Lower leg skin (tissue), 4 donors: ENCODE data around the gene RPRD1B. TPM values are rescaled to one million over a fixed set of nuclear protein-coding genes. Genes with fewer than 3 reads are reported as not detected.

ENCODE experiments used
- DNase-seq, 2 donors: peaks; one replicate each; pipeline ENCODE4 v3.0.0-alpha.2; 2019; ENCODE audit warnings: low spot score in 2 of 2
- H3K4me3 ChIP-seq: fragments of 200-600 bp; sonication (generic); 2 replicates; pipeline ENCODE4 v1.5.1; 2017; ENCODE audit warnings: mild to moderate bottlenecking, low read depth; ENCODE audit not compliant: poor library complexity, severe bottlenecking
- CTCF ChIP-seq, 3 donors: fragments of 450-650 bp; IDR thresholded peaks; one replicate each; pipeline ENCODE4 v1.5.1; 2016; ENCODE audit warnings: antibody characterized with exemption in 3 of 3, mild to moderate bottlenecking in 3 of 3, moderate library complexity in 2 of 3
- POLR2A ChIP-seq, 2 donors: fragments of 450-650 bp; IDR thresholded peaks; one replicate each; pipeline ENCODE4 v1.6.1; 2016 to 2017; ENCODE audit warnings: antibody characterized with exemption in 2 of 2, mild to moderate bottlenecking in 1 of 2, moderate library complexity in 1 of 2
- WGBS, 2 donors: methylation state at CpG; one replicate each; pipeline ENCODE4 v1.1.5; 2018; 5-methylcytosine and 5-hydroxymethylcytosine counted together
- intact Hi-C: fragments of 100-400 bp; cut with DNase I; formaldehyde crosslinking; loops from one replicate; pipeline ENCODE4 v1.15.0; 2023; ENCODE audit warnings: low total_unique reads
- total RNA-seq, 4 donors: library from RNA; depleted of rRNA; stranded (reverse); fragments of >200 nt; gene quantifications; one replicate each; pipeline ENCODE4 v1.1.0, GENCODE V29; 2016

The RPRD1B gene
- total RNA-seq, 4 donors from 2014 or later: 16.3 to 37.5 (median 22.9) TPM

- intact Hi-C loops: no loop called here
- no peak for DNase-seq
- no peak overlapping the region for H3K4me3 ChIP-seq
- 88 to 90% methylated on average over 7 of the region's 7 CpGs for WGBS, 2 donors
- TF ChIP-seq POLR2A (IDR thresholded peaks at IDR 0.05) (no peak), CTCF (IDR thresholded peaks at IDR 0.05) (no peak)
These were observed 30.5 kb downstream of the RPRD1B start for GRCh38 chr20:38063911-38064530.

- intact Hi-C loops: no loop called here
- no peak overlapping the region for H3K4me3 ChIP-seq
- no peak for TF ChIP-seq CTCF (IDR thresholded peaks at IDR 0.05)
- TF ChIP-seq POLR2A (IDR thresholded peaks at IDR 0.05): no peak
- WGBS, 2 donors: 68 to 73% methylated on average over 10 of the region's 10 CpGs
- DNase-seq: no peak
These were observed 32.3 kb downstream of the RPRD1B start for GRCh38 chr20:38065764-38066375.

- no peak for TF ChIP-seq CTCF (IDR thresholded peaks at IDR 0.05)
- TF ChIP-seq POLR2A (IDR thresholded peaks at IDR 0.05): no peak
- intact Hi-C loops: no loop called here
- DNase-seq: no peak
- WGBS, 2 donors: 87% methylated on average over 9 of the region's 9 CpGs
- no peak overlapping the region for H3K4me3 ChIP-seq
These were observed 33.6 kb downstream of the RPRD1B start for GRCh38 chr20:38066969-38067716.

- no peak overlapping the region for H3K4me3 ChIP-seq
- 89% methylated on average over 15 of the region's 15 CpGs for WGBS, 2 donors
- no peak for DNase-seq
- TF ChIP-seq CTCF (IDR thresholded peaks at IDR 0.05): no peak
- no peak for TF ChIP-seq POLR2A (IDR thresholded peaks at IDR 0.05)
- intact Hi-C loops: no loop called here
These were observed 34.3 kb downstream of the RPRD1B start for GRCh38 chr20:38067717-38068365.

GRCh38 chr20:38072898-38073297, 39.4 kb downstream of the RPRD1B start:
- intact Hi-C loops: no loop called here
- DNase-seq: no peak
- 63 to 75% methylated on average over 1 of the region's 1 CpG for WGBS, 2 donors
- TF ChIP-seq POLR2A (IDR thresholded peaks at IDR 0.05): no peak
- TF ChIP-seq CTCF (IDR thresholded peaks at IDR 0.05): no peak
- H3K4me3 ChIP-seq: no peak overlapping the region
